ENCODE measurements around the gene PDE8A. TPM values are rescaled to one million over a fixed set of nuclear protein-coding genes. Genes with fewer than 3 reads are reported as not detected.

The PDE8A gene
- total RNA-seq, 2 experiments from 2014 or later = 28.3 to 32.3 TPM

- peaks cover 27% of the 10 kb centered on the region for H3K4me1 ChIP-seq (ENCODE audit: insufficient read depth, low read length, poor library complexity, severe bottlenecking)
- DNase-seq (ENCODE audit: low spot score) = no peak
- H3K27ac ChIP-seq (ENCODE audit: low read depth, low read length, poor library complexity, severe bottlenecking) = no peak overlapping the region
- H3K4me3 ChIP-seq (ENCODE audit: low read depth, low read length, poor library complexity, severe bottlenecking) = no peak overlapping the region
- ChIA-PET POLR2A (interaction anchor here (0.5 to 1.8 kb wide), 2 partner anchors 12 to 49 kb away, joined by 3 to 5 read pairs; no protein-coding TSS in a partner anchor), CTCF (ENCODE audit: unreplicated experiment) (no interaction called here)
- no peaks in the 10 kb centered on the region for H3K9me3 ChIP-seq (ENCODE audit: low read length)
- H3K79me2 ChIP-seq (ENCODE audit: insufficient read depth, low read depth, low read length) = peaks cover 3% of the 10 kb centered on the region; the same call in 1 of the 2 replicates
- no peak overlapping the region for H3K4me2 ChIP-seq (ENCODE audit: low read length)
- intact Hi-C loops (cut with micrococcal nuclease; ENCODE audit: unreplicated experiment) = no loop called here
- no peak overlapping the region for H2AFZ ChIP-seq (ENCODE audit: low read length)
- no TSS peak for BruUV-seq (replicated peaks)
- TF ChIP-seq EZH2phosphoT487 (IDR thresholded peaks at IDR 0.05; ENCODE audit: borderline replicate concordance, low read depth, low read length) = no peak
- TF ChIP-seq, protein P1, sequence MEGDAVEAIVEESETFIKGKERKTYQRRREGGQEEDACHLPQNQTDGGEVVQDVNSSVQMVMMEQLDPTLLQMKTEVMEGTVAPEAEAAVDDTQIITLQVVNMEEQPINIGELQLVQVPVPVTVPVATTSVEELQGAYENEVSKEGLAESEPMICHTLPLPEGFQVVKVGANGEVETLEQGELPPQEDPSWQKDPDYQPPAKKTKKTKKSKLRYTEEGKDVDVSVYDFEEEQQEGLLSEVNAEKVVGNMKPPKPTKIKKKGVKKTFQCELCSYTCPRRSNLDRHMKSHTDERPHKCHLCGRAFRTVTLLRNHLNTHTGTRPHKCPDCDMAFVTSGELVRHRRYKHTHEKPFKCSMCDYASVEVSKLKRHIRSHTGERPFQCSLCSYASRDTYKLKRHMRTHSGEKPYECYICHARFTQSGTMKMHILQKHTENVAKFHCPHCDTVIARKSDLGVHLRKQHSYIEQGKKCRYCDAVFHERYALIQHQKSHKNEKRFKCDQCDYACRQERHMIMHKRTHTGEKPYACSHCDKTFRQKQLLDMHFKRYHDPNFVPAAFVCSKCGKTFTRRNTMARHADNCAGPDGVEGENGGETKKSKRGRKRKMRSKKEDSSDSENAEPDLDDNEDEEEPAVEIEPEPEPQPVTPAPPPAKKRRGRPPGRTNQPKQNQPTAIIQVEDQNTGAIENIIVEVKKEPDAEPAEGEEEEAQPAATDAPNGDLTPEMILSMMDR (conservative IDR thresholded peaks at IDR 0.05; ENCODE audit: low read length) = no peak
- no peaks in the 10 kb centered on the region for H4K20me1 ChIP-seq (ENCODE audit: insufficient read depth, low read length)
- no peaks in the 10 kb centered on the region for H3K9me2 ChIP-seq (ENCODE audit: insufficient read depth, low read length)
- H3K36me3 ChIP-seq (ENCODE audit: insufficient read depth, low read length) = no peaks in the 10 kb centered on the region
These were observed 18.7 kb downstream of the PDE8A start for GRCh38 chr15:85000189-85000864.

DNA sequence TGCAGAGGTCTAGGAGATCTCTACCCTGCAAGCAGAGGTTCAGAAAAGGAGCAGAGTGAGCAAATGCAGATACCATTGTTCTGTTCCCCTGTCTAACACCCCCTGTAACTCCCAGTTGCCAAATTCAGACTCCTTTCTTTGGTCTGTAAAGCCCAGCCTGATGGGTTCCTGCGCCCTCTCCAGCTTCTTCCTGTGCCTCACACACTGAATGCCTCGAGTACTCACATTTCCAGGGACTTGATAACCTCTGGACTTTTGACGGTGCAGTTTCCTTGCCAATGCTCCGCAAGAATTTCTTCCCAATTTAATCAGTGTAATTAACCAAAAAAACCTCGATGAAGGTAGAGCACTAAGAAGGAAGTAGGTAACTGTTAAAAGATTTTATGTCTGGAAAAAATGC lies 19.3 kb downstream of the PDE8A start:
- intact Hi-C loops (cut with micrococcal nuclease; ENCODE audit: unreplicated experiment) = no loop called here
- no peak for TF ChIP-seq EZH2phosphoT487 (IDR thresholded peaks at IDR 0.05; ENCODE audit: borderline replicate concordance, low read depth, low read length)
- TF ChIP-seq, protein P1 (conservative IDR thresholded peaks at IDR 0.05; ENCODE audit: low read length) = no peak
- Histone ChIP-seq H3K27ac (ENCODE audit: low read depth, low read length, poor library complexity, severe bottlenecking) (no peak overlapping the region), H3K9me2 (ENCODE audit: insufficient read depth, low read length) (no peaks in the 10 kb centered on the region), H3K4me3 (ENCODE audit: low read depth, low read length, poor library complexity, severe bottlenecking) (no peak overlapping the region), H3K4me1 (ENCODE audit: insufficient read depth, low read length, poor library complexity, severe bottlenecking) (peaks cover 27% of the 10 kb centered on the region), H3K4me2 (ENCODE audit: low read length) (no peak overlapping the region), H2AFZ (ENCODE audit: low read length) (no peak overlapping the region), H4K20me1 (ENCODE audit: insufficient read depth, low read length) (no peaks in the 10 kb centered on the region), H3K36me3 (ENCODE audit: insufficient read depth, low read length) (no peaks in the 10 kb centered on the region), H3K79me2 (ENCODE audit: insufficient read depth, low read depth, low read length) (peaks cover 6% of the 10 kb centered on the region; the same call in 1 of the 2 replicates), H3K9me3 (ENCODE audit: low read length) (no peaks in the 10 kb centered on the region)
- CTCF ChIA-PET (ENCODE audit: unreplicated experiment) = no interaction called here
- no peak for DNase-seq (ENCODE audit: low spot score)
- POLR2A ChIA-PET = interaction anchor here (0.5 to 1.8 kb wide), 2 partner anchors 12 to 49 kb away, joined by 3 to 5 read pairs; no protein-coding TSS in a partner anchor
- BruUV-seq (replicated peaks) = no TSS peak

- H3K9me3 ChIP-seq (ENCODE audit: low read length) = no peaks in the 10 kb centered on the region
- peaks cover 27% of the 10 kb centered on the region for H3K4me1 ChIP-seq (ENCODE audit: insufficient read depth, low read length, poor library complexity, severe bottlenecking)
- intact Hi-C loops (cut with micrococcal nuclease; ENCODE audit: unreplicated experiment) = no loop called here
- ChIA-PET POLR2A (no interaction called here), CTCF (ENCODE audit: unreplicated experiment) (interaction anchor here (0.5 kb wide), 1 partner anchor 841 kb away, joined by 3 read pairs; no protein-coding TSS in a partner anchor)
- no peak overlapping the region for H3K4me2 ChIP-seq (ENCODE audit: low read length)
- DNase-seq (ENCODE audit: low spot score) = no peak
- no TSS peak for BruUV-seq (replicated peaks)
- no peak overlapping the region for H3K4me3 ChIP-seq (ENCODE audit: low read depth, low read length, poor library complexity, severe bottlenecking)
- TF ChIP-seq, protein P1 (conservative IDR thresholded peaks at IDR 0.05; ENCODE audit: low read length) = no peak
- no peak for TF ChIP-seq EZH2phosphoT487 (IDR thresholded peaks at IDR 0.05; ENCODE audit: borderline replicate concordance, low read depth, low read length)
- no peaks in the 10 kb centered on the region for H3K9me2 ChIP-seq (ENCODE audit: insufficient read depth, low read length)
- H2AFZ ChIP-seq (ENCODE audit: low read length) = no peak overlapping the region
- H3K27ac ChIP-seq (ENCODE audit: low read depth, low read length, poor library complexity, severe bottlenecking) = no peak overlapping the region
- H3K79me2 ChIP-seq (ENCODE audit: insufficient read depth, low read depth, low read length) = peaks cover 6% of the 10 kb centered on the region; the same call in 1 of the 2 replicates
- H3K36me3 ChIP-seq (ENCODE audit: insufficient read depth, low read length) = no peaks in the 10 kb centered on the region
- no peaks in the 10 kb centered on the region for H4K20me1 ChIP-seq (ENCODE audit: insufficient read depth, low read length)
These were observed 20.9 kb downstream of the PDE8A start for GRCh38 chr15:85002517-85002916.
